Cerebellar nuclear complex (tissue), 1 donor: Measurements from ENCODE around the gene MNS1.
A peak's percentile ranks its signal among the peaks of the same experiment; 100 is the strongest.
"Not testable (repeated sequence)": the region's sequence is repeated elsewhere in the genome, so short reads cannot be mapped to it uniquely, and the experiment has no call there.

Experiments
- DNase-seq, 2 experiments: peaks; one replicate each; lab custom pipeline; 2025; lab: John Stamatoyannopoulos, UW

The MNS1 gene, protein sequence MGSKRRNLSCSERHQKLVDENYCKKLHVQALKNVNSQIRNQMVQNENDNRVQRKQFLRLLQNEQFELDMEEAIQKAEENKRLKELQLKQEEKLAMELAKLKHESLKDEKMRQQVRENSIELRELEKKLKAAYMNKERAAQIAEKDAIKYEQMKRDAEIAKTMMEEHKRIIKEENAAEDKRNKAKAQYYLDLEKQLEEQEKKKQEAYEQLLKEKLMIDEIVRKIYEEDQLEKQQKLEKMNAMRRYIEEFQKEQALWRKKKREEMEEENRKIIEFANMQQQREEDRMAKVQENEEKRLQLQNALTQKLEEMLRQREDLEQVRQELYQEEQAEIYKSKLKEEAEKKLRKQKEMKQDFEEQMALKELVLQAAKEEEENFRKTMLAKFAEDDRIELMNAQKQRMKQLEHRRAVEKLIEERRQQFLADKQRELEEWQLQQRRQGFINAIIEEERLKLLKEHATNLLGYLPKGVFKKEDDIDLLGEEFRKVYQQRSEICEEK

DNA sequence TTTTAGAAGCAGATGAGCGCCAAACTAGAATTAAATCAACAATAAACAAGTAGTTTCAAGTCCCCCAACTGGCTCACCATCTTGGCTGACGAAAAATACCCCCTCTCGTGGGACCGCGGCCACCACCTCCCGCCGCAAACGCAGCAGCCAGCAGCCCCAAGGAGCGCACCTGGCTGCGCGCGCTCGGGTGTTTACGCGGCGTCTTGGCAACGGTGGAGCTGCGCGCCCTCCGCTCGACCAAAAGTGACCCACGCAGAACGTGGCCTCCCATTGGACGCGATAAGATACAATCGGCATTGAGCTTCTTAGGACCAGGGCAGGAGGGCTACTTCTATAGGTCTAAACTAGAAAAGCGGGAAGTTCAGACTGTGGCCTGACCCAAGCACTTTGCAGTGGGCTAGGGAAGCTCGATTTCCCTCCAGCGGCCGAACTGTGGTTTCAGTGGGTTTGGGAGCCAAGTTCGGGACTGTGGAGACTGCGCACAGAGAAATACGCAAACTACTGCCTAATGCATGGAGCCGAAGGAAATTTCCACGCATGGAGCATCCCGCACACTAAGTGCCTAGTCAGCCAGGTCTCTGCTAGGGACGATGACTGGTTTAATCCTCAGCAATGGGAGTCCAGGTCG is at the start of gene MNS1:
TSS of gene MNS1 (minus strand) at position 245 of the 628 bp plus-strand sequence. CDS start at position 80, 165 bp downstream.
- DNase-seq = peak; percentile 31 to 81

DNA sequence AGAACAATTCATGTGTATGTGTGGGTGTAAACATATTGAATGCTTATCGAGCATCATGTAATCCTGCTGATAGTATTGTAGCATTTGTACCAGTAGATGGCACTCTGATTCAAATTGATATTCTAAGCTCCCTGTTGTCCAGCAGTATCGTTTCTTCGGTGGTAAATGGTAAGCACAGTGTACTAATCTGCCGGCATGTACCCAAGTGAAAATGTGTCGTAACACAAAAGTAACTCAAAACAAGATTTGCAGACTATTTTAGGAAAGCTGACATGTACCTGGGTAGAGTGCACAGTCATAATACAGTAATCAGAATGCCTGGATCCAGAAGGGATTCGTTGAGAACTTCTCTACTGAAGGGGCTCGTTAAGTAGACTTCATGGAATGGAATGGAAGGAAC is 31.7 kb upstream of the MNS1 start:
- no peak for DNase-seq

DNA sequence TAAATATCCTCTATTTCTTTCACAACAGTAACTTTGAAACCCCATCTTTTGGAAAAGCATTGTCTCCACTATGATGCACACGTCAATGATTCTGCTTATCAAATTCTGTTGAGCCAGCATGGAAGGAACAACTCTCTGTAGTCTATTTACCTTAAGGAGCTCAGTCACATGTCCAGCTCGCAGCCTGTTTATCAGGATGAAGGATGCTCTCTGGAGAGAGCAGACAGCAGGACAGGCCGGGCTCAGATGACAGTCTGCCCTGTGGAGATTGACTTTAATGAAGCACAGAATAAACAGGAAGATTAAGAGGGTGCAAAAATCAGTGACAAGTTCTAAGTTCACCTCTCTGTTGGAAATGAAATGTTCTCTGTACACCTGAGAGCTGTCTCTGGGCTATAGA is 30.6 kb upstream of the MNS1 start:
- DNase-seq = no peak

DNA sequence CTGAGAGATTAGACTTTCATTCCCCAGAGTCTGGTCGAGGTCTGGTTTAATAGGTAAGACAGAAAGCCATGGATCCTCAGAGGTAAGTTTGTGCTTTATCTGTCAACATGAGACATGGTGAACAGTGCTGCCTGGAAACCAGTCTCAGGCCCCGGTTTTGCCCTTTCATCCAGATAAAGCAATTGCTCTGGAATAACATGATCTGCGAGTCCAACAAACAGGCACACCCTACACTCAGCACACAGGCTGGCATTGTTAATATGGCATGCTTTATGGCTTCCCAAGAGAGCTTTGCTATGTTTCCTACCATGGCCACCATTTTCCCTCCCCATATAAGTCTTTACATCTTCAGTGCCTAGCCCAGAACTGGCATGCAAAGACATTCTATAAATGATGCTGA is 30.1 kb upstream of the MNS1 start:
- no peak for DNase-seq

DNA sequence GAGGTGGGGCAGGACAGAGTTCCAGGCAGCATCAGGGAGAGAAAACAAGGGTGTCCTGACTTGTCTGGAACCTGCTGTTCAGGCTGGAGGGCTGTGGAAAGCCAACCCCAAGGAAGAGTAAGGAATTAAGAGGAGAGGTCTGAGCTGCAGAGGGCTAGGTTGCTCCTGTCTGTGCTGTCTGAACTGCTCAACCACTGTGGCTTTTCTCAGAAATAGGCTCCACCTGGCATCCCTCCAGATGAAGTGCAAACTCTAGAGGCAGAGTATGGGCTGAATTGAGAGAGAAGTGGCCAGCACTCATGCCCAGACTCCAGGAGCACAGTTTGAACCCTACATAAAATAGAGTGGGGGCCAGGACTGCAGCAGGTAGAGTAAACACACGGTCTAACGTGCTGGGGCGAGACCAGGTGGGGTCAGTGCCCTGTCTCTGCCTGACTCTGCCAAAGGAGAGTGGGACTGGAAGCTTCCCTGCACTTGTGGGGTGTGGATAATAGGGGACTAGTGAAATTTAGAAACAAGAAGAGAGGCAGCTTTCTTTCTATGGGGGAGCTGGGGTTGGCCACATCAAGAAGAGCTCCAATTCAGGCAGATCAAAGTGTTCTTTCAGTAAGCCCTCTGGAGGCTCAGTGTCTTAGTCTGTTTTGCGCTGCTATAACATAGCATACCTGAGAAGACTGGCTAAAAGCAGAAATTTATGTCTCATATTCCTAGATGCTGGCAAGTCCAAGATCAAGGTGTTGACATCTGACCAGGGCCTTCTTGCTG is 28.0 kb upstream of the MNS1 start:
- no peak for DNase-seq

DNA sequence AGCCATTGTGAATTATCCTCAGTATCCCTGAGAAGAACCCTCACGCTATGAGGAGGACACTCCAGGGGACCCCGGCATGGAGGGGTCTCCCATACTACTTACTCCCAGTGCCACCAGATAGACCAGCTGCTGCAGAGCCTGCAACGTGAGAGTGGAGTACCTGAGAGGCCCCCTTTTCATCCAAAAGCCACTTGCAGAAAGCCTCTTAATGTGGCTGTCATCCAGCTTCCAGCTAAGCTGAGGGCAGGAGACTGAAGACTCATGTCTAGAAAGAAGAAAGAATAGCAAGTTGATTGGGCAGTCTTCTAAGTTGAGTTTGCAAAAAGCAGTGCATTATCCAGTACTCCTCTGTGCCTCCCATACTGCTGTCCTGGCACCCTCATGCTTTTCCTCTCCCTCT is 27.3 kb upstream of the MNS1 start:
- no peak for DNase-seq

DNA sequence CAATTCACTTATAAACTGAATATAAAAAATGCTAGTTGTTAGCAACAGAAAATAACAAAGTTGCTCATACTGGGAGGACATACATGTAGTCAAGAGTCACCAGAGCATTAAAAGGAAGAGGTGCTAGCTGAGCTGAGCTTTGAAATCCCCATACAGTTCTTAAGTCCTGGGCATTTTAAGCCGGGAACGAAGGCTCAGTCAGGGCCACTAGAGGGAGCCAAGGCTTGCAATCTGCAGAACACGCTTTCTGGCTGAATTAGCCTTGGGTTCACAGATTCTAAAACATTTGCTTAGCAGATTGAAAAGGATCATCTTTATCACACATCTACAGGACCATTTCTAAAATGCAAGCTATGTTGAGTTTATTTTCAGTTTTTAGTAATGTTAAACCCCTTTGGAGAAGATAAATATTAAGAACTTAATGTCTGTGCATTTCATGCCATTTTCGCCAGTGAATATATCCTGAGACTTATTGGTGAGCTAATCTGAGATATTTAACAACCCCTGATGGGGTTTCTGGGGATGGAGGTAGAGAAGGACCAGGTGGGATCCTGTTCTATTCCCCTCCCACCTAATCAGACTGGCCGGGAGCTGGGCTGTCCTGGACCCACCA is 26.3 kb upstream of the MNS1 start:
- DNase-seq = no peak

DNA sequence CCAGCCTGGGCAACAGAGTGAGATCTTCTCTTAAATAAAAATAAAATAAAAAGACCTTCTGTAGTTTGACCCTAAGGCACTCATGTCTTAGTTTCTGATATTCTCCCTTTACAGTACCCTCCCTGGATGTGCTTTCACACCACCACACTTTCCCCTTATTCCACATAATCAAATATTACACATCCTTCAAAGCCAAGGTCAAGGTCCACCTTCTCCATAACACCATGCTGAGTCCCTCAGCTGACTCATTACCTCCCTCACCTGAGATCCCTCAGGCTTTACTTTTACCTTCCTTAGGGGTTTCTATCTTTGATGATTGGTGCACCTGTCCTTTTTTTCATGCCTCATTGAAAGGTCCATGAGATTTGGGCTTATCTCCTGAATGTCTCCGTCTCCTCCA is 25.5 kb upstream of the MNS1 start:
- DNase-seq = no peak

DNA sequence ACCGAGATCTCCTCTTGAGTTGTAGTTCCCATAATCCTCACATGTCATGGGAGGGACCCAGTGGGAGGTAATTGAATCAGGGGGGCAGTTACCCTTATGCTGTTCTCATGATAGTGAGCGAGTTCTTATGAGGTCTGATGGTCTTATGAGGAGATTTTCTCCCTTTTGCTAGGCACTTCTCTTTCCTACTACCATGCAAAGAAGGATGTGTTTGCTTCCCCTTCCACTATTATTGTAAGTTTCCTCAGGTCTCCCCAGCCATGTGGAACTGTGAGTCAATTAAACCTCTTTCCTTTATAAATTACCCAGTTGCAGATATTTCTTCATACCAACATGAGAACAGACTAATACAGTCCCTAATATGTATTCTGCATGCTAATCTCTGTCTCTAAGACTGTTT is 21.3 kb upstream of the MNS1 start:
- not testable (repeated sequence) for DNase-seq

DNA sequence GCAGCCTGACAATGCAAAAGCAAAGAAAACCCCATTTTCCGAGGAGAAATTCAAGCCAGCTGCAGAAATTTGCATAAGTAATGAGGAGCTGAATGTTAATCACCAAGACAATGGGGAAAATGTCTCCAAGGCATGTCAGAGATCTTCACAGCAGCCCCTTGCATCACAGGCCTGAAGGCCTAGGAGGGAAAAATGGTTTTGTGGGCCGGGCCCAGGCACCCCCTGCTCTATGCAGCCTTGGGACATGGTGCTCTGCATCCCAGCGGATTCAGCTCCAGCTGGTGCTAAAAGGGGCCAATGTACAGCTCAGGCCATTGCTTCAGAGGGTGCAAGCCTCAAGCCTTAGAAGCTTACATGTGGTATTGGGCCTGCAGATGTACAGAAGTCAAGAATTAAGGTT is 20.5 kb upstream of the MNS1 start:
- not testable (repeated sequence) for DNase-seq

DNA sequence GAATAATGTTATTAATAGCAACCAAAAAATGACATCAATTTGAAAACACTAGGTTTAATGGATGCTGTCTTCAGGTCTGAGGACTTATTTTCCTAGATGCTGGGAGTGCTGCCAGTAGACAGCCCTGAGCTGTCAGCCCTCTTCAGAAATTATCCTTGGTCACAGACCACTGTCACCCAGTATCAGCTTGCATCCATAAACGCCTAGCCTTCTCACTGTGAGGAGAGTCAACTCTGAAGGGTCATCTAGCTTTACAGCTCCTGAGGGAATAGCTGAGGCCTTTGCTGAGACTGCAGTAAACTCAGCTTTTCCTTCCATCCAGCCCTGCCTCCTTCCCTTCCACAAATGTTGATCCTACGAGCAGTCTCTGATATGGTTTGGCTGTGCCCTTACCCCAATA is 19.4 kb upstream of the MNS1 start:
- no peak for DNase-seq

DNA sequence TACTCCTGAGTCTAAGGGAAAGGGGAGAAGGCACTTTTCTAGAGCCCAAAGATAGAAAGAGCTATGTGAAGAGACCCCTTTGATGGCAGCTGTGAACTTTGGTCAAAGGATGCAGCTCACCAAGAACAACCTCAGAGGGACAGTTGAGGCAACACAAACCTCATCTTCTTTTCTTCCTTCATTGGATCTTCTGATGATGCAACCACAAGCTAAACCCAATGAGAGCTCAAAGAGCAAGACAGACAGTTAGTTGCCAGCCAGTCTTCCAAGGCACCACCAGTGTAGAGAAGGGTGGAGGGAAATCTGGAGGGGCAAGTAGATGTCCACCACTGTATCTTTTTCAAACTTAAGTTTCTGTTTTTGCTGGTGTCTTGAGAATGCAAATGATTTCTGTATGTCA is 10.4 kb upstream of the MNS1 start:
- DNase-seq = no peak

DNA sequence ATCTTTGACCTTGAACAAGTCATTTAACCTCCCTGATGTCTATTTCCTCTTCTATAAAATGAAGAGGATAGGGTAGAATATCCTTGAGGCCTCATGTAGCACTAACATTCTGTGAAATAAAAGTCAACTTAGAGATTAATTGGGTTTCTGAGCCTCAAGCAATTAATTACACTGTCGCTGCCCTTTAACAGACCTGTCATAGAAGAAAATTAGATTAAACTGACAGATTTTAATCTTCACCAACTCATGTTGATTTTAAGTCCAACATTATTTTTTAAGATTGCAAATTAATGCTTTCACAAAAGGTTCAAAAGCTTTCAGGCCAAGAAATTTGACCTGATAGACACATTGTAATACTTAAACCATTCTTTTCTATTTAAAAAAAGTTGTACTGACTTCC is 8.1 kb upstream of the MNS1 start:
- no peak for DNase-seq

DNA sequence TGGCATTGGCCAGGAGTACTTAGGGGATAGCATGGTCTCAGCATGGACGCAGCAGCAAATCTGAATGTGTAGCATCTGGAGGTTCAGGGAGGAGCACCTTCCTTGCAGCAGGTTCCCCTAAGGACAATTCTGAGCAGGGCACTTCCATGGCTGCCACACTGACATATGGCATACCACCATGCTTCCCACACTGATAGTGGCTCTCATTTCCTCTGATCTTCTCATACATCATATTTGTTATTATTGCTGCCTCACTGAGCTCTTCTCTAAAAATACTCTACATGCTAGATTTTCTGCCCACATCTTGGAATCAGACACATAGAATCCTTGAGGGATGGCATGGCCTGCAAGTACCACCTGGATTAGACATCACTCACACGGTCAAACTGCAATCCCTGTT is 7.3 kb upstream of the MNS1 start:
- DNase-seq = no peak

DNA sequence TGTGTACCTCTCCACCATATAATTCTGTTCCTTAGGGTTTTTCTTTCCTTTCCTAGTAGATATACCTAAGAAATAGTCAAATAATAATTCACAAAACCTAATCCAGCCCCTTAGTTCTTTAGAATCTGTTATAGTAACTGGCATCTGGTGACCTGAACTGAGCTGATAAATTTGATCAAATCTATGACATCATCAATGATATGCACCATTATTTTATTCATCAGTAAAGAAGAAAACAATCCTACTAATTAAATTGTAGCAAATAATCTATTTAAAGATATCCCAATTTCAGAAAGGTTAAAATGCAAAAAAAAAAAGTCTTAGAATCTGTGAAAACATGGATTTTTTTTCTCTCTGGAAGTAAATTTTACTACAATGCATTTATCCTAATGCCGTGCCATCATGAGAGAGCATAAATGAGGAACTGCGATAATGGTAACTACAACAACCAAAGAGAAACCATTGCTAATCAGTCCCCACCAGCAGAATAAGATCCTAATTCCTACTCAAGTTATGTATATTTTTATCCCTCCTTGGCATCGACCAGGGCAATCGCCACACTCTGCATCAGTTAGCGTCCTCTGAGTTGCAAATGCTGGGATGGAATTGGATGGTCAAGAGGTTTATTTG is 6.6 kb upstream of the MNS1 start:
- DNase-seq = no peak

DNA sequence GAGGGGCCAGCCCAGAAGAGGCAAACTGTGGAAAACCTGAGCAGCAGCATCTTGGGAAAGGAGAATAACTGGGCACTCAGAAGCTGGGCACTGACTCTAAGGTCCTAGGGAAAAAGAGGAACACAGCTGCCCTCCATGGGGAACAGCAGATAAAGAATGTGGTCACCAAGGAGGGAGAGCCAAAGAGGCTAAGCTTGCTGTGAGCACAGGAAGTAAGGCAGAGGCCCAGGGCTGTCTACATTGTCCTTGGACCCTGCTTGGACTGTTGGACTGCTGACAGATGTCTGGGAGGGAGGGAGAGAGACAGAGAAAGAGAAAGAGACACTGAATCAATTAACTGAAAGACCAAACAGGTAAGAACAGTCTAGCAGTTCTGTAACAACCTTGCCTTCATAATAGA is 4.5 kb upstream of the MNS1 start:
- DNase-seq = no peak

DNA sequence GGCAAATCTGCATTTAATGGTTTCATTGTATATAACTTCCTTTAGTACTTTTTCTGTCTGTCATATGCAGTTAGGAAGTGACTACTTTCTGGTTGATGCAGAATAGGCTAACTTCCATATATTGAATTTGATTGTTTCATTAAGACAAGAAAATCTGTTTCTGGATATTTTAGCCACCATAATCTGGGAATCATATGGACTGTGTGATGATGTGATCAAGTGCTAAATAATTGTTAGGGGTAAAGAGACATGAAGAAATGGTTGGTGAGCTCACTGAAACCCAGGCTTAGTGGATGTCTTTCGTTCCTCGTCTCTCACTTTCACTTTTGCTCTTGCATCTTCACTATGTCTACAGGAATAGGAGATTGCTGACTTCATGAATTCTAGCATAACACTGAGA is 3.5 kb upstream of the MNS1 start:
- no peak for DNase-seq

DNA sequence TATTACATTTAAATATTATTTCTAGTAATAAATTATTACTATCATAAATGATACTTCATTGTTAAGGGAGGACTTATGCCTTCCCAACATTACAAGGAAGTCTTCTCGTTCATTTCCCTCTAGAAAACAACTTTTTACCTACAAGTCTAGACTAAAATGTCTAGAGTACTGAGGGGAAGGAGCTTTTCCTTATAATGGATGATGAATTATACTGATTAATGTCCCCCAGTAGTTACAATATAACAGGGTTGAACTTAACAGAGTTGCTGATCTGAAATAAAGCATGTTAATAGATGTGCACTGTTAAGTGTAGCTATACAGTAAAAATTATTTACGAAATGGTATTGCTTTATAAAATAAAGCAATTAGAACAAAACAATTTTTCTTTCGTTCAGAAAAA is 2.7 kb upstream of the MNS1 start:
- DNase-seq = no peak

DNA sequence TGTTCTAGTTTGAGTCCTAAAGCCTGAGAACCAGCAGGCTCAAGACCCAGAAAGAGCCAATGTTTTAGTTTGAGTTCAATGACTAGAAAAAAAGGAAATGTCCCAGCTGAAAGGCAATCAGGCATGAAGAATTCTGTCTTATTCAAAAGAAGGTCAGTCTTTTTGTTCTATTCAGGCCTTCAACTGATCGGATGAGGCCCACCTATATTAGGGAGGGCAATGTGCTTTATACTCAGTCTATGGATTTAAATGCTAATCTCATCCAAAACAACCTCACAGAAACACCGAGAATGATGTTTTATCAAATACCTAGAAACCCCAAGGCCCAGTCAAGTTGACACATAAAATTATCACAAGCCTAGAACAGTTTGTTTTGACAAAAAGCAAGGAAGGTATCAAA is 4.0 kb downstream of the MNS1 start:
- DNase-seq = no peak

DNA sequence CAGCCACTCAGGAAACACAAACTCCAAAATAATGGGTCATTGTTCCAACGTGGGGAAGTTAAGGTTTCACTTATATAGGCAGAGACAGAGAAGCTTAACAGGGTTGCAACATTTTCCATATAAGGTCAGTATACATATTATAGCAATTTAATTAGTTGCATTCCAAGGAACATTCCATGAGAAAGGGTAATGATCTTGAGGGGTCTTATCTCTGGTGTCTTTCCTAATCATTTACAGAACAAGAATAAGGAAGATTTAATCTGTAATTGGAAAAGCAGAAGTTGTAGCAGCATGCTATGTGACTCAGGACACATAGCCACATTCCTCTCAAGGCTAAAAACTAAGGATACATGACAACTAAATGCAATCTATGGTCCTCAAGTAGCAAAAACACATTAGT is 4.9 kb downstream of the MNS1 start:
- DNase-seq = no peak

DNA sequence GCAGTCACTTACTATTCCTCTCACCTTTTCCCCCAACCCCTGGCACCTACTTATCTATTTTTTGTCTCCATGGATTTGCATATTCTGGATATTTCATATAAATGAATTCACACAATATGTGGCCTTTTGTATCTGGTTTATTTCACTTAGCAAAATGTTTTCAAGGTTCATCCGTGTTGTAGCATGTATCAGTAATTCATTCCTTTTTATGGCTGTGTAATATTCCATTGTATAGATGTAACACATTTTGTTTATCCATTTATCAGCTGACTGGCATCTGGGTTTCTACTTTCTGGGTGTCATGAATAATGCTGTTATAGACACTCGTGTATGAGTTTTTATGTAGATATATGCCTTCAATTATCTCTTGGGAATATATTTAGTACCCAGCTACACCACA is 5.8 kb downstream of the MNS1 start:
- no peak for DNase-seq

DNA sequence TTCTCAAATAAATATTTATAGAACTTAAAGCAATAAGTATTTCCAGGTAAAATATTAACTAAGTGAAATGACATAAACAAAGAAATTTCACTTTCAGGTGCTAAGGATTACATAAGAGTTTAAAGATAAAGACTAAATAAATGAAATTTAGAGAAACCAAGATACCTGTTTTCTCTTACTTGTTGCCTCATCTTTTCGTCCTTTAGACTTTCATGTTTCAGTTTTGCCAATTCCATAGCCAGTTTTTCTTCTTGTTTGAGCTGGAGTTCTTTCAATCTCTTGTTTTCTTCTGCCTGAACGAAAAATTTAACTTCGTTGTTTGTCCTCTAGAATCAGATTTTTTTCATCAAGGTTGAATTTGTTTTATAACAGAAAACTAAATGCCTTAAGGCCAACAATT is 8.7 kb downstream of the MNS1 start:
- DNase-seq = no peak
